Measurements from ENCODE around the gene SUN2.

The SUN2 gene

DNA sequence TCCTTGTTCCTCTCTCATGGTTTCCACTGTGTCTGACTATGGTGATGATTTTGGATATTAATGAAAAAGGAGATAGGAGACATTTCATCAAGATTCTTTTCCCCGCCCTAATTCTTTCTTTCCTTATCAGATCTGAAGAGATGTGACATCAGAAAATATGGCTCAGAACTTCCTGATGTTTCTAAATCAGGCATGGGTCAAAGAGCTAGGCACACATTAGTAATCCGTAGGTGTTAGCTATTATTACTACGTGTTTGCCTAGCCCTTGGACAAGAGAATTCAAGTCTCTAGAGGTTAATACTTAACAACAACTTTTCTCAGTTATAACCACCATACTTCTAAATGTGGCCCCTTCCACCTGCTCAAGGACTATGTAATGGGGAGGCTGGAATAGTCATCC is 60.9 kb downstream of the SUN2 start:
- no peak for DNase-seq (ENCODE audit: low spot score)

DNA sequence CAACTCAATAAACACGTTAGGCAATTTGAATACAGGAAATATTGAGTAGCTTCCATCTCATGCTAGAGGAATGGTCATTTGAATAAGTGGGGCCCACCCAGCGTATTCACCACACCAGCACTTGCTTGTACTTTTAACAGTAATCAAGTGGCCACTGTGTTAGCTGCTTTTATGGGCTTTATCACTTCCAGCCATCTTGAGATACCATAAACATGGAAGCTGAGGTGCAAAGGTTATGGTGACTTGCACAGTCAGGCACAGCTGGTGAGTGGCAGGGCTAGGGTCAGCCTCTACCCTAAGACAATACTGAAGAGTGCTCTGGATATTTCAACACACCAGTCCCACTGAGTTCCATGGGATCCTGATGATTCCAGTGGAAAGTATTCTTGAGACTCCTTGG is 61.7 kb downstream of the SUN2 start:
- DNase-seq (ENCODE audit: low spot score), result no peak

DNA sequence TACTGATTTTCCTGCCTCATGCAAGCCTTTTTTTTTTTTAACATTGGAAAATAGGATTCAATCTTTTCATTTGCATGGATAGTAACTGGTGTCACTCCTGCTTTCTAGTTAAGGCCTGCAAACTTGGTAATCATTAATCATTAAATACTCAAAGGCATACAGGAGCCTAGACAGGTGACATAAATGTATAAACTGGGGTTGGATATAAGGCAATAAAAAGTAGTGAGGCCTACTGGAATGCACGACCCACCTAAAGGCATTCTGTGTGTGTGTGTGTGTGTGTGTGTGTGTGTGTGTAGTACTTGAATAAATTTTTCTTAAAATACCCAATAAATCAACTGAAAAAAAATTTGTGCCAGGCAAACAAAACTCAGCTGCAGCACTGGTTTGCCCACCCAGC is 66.1 kb downstream of the SUN2 start:
- no peak for DNase-seq (ENCODE audit: low spot score)

DNA sequence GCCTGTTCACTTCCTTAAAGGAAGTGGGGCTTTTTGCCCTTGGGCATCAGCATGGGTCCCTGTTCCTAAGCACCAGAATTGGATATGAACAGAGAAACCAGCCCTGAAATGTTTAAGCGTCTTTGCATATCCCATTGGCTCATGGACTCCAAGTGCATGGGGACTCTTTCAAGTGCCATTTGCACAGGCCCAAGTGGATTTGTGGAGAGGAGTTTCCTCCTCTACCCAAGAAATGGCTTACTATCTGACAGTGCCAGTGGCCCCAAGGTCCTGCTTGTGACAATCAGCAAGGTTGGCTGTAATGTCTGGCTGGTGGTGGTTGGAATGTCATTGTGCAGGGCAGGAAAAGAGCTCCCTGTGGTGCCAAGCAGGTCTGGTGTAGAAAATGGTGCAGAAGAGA is 70.0 kb downstream of the SUN2 start:
- no peak for DNase-seq (ENCODE audit: low spot score)

GRCh38 chr22:38684895-38685294 is 70.9 kb downstream of the SUN2 start:
- DNase-seq (ENCODE audit: low spot score), result no peak

Data from AG08395 (cell line).